Activated T-helper 1 cell treated with anti-CD3 and anti-CD28 coated beads, Interleukin-2, amount 50 U/mL, for 16 hours (primary cell): ENCODE measurements around the gene HSD17B13.
"Not testable (repeated sequence)": the region's sequence is repeated elsewhere in the genome, so short reads cannot be mapped to it uniquely, and the experiment has no call there.

Experiments
- DNase-seq, 2 donors: peaks; one replicate each; pipeline ENCODE4 v3.0.0-alpha.2; 2020; ENCODE audit warnings: low read depth in 1 of 2, low spot score in 1 of 2

HSD17B13 gene

DNA sequence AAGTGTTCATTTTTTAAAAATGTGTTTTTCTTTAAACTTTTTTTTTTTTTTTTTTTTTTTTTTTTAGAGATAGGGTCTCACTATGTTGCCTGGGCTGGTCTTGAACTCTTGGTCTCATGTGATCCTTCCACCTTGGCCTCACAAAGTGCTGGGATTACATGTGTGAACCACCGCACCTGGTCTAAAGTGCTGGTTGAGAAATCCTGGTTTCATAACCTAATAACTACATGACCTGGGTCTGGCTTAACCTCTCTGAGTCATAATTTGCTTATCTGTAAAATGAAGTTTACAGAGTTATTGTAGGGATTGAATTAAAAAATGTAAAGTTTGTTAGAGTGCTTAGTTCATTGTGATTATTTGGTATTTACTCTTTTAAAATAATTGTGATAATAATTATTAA, 5.2 kb downstream of the HSD17B13 start:
- no peak for DNase-seq

DNA sequence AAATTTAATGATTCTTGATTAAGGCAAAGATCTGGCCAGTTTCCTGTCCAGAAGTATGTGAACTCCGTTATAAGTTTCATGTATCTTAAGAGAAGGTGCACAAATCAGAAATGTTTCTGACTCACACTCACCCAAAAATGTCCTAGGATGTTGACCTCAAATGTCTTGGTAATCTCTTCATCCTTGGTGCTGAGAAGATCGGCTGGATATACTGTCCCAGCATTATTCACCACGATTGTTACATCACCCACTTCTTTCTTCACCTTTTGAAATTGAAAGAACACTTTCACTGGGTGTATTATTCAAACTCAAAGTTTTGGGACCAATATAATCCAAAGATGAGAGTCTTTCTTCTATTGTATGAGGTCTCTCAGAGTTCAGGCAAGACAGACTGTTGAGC, 5.7 kb downstream of the HSD17B13 start:
- DNase-seq = no peak

DNA sequence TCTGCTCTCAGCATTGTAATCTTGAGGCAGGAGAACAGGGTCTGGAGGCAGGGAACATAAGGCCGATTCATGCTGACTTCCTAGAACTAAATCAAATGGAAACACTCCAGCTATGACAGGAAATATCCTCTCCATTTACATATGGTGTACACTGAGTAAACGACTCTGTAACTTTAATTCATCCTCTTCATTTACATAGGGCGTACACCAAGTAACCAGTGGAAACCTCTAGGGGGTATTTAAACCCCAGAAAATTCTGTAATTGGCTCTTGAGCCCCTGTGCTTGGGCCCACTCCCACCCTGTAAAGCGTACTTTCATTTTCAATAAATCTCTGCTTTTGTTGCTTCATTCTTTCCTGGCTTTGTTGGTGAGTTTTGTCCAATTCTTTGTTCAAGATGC, 7.7 kb downstream of the HSD17B13 start:
- not testable (repeated sequence) for DNase-seq

DNA sequence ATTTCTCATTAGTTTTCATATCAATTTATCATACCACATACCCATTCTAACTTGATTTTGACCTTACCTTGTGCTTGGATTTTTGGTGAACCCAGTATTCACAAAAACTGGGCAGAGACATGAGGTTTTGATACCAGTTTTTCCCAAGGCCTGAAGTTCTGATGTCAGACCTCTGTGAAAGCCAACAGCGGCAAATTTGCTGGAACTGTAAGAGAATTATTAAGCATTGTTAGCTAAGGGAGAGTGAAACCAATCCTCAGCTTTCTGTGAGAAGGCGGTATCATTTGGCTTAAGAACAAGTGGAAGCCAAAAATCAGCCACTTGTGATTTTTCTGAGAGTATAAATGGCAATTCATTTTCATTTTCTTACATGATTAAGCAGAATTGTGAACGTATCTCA, 8.9 kb downstream of the HSD17B13 start:
- no peak for DNase-seq

- no peak for DNase-seq
Observed at GRCh38 chr4:87311684-87312083, 11.0 kb downstream of the HSD17B13 start.

- DNase-seq = no peak
Observed at GRCh38 chr4:87310691-87311335, 11.9 kb downstream of the HSD17B13 start.

GRCh38 chr4:87309625-87310024, 13.1 kb downstream of the HSD17B13 start:
- no peak for DNase-seq

GRCh38 chr4:87306056-87306455, 16.6 kb downstream of the HSD17B13 start:
- DNase-seq = no peak

DNA sequence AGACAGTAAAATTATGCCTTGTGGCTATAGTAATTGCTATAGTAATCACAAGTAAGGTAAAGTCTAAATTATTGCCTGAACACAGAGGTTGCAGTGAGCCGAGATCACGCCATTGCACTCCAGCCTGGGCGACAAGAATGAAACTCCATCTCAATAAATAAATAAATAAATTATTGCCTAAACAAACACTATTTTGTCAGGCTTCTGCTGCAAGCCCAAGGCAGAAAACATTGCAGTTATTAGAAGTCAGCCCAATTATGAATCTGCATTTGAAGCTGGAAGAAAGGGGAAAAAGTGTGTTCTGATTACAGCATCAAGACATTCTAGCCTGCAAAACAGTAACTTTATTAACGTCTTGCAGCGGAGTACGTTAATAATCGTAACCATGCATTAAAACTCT, 17.1 kb downstream of the HSD17B13 start:
- no peak for DNase-seq

DNA sequence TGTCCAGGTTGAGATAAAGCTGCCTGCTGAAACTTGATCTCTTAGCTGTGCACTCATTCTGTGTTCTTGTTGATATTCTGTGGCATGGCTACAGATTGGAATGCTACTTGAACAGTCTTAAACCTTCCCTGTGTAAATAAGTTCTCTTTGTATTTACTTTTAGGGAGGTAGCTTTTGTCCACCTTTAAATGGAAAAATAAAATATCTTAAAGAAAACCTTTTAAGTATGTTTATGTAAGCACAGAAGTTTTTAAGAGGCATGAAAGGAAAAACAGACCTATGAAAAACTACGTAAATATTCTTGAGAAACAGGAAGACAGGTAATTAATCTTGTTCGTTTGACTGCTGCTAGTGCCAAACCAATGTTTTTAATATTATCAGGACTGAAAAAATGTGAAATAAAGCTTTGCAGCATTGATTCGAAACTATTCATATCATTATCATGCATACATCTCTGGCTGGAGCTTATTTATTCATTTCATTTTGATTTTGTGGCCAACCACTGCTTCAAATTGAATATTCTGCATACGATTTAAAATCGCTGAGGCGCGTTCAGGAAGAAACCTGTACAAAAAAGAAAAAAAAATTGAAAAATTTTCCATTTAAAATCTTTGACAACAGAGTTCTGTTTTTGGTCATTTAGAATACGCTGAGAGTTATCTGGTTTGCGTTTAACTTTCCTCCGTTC, 17.8 kb downstream of the HSD17B13 start:
- no peak for DNase-seq

DNA sequence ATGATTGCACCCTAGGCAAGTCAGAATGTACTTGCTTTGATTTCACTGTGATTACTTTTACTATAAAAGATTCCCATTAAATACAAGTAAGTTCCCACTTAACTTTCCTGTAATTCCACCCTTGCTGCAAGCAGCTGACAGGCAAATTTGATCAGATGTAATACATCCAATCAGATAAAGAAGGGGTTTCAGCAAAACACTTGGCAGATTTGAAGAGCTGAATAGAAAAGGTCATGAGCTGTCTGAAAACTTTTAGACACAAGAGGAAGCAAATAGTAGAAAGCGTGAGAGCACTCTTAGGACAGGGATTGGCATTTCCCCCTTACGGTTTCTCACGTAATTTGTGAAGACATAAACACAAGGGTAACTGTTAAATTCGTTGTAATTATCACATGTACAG, 22.8 kb downstream of the HSD17B13 start:
- no peak for DNase-seq

- no peak for DNase-seq
Observed at GRCh38 chr4:87298362-87298761, 24.3 kb downstream of the HSD17B13 start.

DNA sequence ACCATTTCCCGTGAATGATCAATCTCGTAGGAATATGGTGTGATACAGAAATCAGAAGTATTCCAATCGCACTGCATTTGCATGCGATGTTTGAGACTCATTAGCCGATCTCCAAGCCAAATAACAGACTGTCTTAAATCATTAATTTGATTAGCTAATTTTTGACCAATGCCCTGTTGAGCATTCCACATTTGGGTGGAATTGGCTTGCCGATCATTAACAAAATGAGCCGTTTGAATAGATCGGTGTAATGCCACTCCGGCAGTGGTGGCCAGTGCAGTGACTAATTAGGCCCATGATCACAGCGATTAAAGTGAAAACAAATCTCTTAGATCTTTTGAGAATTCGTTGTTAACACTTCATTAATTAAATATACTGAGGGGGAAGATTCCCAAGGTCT, 27.8 kb downstream of the HSD17B13 start:
- DNase-seq = not testable (repeated sequence)

GRCh38 chr4:87293889-87294288, 28.8 kb downstream of the HSD17B13 start:
- DNase-seq = not testable (repeated sequence)

DNA sequence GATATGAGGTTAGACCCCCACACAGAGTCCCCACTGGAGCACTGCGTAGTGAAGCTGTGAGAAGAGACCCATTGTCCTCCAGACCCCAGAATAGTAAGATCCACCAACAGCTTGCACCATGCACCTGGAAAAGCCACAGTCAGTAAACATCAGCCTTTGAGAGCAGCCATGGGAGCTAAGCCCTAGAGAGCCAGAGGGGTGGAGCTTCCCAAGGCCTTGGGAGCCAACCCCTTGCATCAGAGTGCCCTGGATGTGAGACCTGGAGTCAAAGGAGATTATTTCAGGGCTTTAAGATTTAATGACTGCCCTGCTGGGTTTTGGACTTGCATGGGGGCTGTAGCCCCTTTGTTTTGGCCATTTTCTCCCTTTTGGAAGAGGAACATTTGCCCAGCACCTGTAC, 35.7 kb downstream of the HSD17B13 start:
- DNase-seq = no peak

DNA sequence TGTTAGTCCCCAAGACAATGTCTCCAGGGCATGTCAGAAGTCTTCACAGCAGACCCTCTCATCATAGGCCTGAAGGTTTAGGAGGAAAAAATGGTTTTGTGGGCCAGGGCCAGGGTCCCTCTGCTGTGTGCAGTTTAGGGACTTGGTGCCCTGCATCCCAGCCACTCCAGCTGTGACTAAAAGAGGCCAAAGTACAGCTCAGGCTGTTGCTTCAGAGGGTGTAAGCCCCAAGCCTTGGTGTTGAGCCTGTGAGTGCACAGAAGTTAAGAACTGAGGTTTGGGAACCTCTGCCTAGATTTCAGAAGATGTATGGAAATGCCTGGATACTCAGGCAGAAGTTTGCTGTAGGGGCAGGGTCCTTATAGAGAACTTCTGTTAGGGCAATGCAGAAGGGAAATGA, 38.4 kb downstream of the HSD17B13 start:
- DNase-seq = not testable (repeated sequence)

DNA sequence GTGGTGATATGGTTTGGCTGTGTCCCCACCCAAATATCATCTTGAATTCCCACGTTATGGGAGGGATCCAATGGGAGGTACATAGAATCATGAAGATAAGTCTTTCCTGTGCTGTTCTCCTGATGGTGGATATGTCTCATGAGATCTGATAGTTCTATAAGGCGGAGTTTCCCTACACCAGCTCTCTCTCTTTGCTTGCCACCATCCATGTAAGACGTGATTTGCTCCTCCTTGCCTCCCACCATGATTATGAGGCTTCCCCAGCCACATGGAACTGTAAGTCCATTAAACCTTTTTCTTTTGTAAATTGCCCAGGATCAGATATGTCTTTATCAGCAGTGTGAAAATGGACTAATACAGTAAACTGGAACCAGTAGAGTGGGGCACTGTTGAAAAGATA, 39.5 kb downstream of the HSD17B13 start:
- DNase-seq = no peak

- DNase-seq = no peak
Observed at GRCh38 chr4:87281603-87282002, 41.1 kb downstream of the HSD17B13 start.

- no peak for DNase-seq
Observed at GRCh38 chr4:87278335-87278794, 44.3 kb downstream of the HSD17B13 start.

DNA sequence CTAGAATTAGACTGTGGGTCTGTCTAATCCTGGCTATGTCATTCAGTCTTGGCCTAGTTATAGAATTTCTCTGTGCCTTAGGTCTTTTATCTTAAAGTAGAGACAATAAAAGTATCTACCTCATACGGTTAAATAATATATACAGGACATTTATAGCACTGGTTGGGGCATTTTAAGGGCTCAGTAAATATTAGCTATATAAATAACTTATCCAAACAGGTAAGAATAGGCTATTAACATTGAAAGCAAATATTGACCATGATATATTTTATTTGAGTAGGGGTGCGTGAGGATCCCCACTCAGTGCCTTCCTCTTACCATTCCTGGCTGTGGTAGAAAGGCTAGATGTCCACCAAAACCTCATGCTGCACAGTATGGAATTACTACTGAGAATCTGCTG, 47.4 kb downstream of the HSD17B13 start:
- DNase-seq = no peak

GRCh38 chr4:87274803-87275202, 47.9 kb downstream of the HSD17B13 start:
- no peak for DNase-seq

- DNase-seq = no peak
Observed at GRCh38 chr4:87274327-87274726, 48.4 kb downstream of the HSD17B13 start.

DNA sequence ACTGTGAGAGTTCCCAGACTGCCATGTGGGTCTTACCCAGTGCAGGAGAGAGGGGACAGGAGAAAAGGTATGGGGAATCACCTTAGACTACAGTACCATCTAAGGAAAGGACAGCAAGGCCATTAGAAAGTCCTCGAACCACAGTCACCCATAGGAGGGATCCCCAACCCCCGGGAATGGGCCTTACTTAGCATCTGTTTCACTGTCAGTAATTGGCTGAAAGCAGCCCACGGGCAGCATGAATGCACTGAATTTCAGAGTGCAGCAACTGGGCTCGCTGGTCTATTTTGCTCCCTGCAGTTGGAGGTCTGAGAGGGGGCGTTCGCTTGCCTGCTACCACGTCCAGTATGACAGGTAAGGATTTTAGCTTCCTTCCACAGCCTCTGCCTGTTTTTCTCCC, 51.9 kb downstream of the HSD17B13 start:
- no peak for DNase-seq
